HUES64 (cell line): ENCODE results near the gene TANGO6.

Experiments
- H3K27ac ChIP-seq: 2 replicates; pipeline ENCODE4 v1.7.0; 2013; ENCODE audit warnings: low read depth, low read length, inconsistent platforms
- H3K27me3 ChIP-seq: 2 replicates; pipeline ENCODE4 v1.6.1; 2013; ENCODE audit warnings: mild to moderate bottlenecking, low read length; ENCODE audit not compliant: insufficient read depth
- H3K36me3 ChIP-seq: 2 replicates; pipeline ENCODE4 v1.6.1; 2013; ENCODE audit warnings: mild to moderate bottlenecking, low read length; ENCODE audit not compliant: insufficient read depth
- H3K4me1 ChIP-seq: 2 replicates; pipeline ENCODE4 v1.6.1; 2013; ENCODE audit warnings: mild to moderate bottlenecking, low read length, moderate library complexity; ENCODE audit not compliant: insufficient read depth
- H3K4me3 ChIP-seq: 2 replicates; pipeline ENCODE4 v1.5.1; 2013; ENCODE audit warnings: mild to moderate bottlenecking, low read length, moderate library complexity
- H3K9ac ChIP-seq: 2 replicates; pipeline ENCODE4 v1.6.1; 2013; ENCODE audit warnings: mild to moderate bottlenecking, low read depth, low read length
- H3K9me3 ChIP-seq: 2 replicates; pipeline ENCODE4 v1.6.1; 2013; ENCODE audit warnings: low read depth, low read length; ENCODE audit not compliant: insufficient read depth
- WGBS: fragments of 150-250, 120-280 bp; methylation state at CpG from one replicate; pipeline ENCODE4 v1.1.7; 2013; ENCODE audit warnings: missing lambda C conversion rate; 5-methylcytosine and 5-hydroxymethylcytosine counted together

Gene TANGO6

DNA sequence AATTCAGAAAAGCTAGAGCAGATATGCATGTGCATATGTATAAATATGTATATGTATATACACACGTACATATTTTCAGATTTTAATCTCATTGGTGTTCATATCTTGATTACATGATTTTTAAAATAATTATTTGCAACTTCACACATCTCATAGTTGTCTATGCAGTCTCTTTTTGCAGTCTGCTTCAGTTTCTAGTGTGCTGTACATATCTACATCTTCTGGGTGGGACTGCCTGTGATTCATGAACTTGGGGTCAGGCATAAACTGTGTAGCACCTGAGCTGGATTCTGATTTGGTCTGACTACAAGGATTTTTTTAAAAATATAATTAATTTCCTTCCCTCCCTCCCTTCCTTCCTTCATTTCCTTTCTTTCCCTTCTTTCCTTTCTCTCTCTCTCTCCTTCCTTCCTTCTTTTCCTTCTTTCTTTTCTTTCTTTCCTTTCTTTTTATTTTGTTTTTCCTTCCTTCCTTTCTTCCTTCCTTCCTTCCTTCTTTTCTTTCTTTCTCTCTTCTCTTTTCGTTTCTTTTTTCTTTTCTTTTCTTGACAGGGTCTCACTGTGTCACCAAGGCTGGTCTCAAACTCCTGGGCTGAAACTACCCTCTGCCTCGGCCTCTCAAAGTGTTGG lies 96.5 kb downstream of the TANGO6 start:
- Histone ChIP-seq H3K27me3 (no peaks in the 10 kb centered on the region), H3K27ac (no peak overlapping the region), H3K36me3 (no peaks in the 10 kb centered on the region), H3K4me3 (no peak overlapping the region), H3K9me3 (0 out of 2 replicates have a peak, but pooled peaks cover 2% of the 10 kb centered on the region), H3K4me1 (no peaks in the 10 kb centered on the region), H3K9ac (no peak overlapping the region)
- WGBS, result 94% methylated on average over 2 of the region's 3 CpGs

DNA sequence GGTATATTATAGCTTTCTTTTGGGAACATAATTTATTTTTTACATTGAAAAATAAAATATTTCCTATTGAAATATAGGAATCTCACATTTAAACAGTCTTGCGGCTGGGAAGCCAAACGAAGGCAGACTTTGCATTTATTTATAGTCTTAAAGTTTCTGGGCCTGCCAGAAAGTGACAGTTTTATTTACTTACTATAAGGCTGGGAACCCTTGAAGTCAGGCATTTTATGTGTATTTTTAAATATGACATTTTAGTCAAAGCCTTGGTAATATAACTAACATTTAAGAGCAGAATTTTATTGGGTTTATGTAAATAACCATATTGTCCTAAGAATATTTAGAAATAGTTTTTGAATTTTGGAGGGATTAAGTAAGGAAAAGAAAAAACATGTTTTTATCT lies 97.5 kb downstream of the TANGO6 start:
- 93% methylated on average over 2 of the region's 2 CpGs for WGBS
- Histone ChIP-seq H3K9me3 (0 out of 2 replicates have a peak, but pooled peaks cover 2% of the 10 kb centered on the region), H3K9ac (no peak overlapping the region), H3K36me3 (no peaks in the 10 kb centered on the region), H3K4me1 (no peaks in the 10 kb centered on the region), H3K27me3 (no peaks in the 10 kb centered on the region), H3K27ac (no peak overlapping the region), H3K4me3 (no peak overlapping the region)

GRCh38 chr16:68943961-68944360 lies 100.6 kb downstream of the TANGO6 start:
- H3K9me3 ChIP-seq, result 0 out of 2 replicates have a peak, but pooled peaks cover 2% of the 10 kb centered on the region
- no peaks in the 10 kb centered on the region for H3K27me3 ChIP-seq
- H3K9ac ChIP-seq, result no peak overlapping the region
- H3K4me1 ChIP-seq, result no peaks in the 10 kb centered on the region
- no peak overlapping the region for H3K4me3 ChIP-seq
- no peak overlapping the region for H3K27ac ChIP-seq
- no peaks in the 10 kb centered on the region for H3K36me3 ChIP-seq
- WGBS, result 92% methylated on average over 1 of the region's 1 CpG

DNA sequence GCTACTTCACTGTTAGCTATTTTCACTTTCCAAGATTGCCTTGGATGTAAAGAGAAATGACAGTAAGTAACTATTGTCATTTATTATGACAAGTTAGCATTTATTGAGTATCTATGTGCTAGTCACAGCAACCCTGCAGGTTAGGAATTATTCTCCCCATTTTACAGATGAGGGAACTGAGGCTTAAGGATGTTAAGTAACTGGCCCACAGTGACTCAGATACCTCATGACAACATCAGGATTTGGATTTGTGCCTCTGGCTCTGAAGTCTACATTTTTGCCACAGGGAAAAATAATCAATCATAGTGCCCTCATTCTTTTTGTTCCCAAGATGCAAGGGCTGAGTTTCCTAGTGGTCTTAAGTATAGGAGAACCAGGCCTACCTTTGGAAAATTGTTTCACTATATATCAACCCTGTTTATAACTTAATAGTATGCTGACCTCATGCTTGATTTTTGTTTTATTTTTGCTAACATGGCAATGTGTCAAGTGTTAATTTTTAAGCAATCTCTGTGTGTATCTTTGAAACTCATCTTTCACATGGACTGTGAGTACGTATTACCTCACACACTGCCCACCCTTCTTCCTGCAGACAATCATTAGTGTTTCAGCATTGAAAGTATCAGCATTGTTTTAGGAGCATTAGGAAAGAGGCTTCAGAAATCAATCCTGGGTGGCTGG lies 105.0 kb downstream of the TANGO6 start:
- no peaks in the 10 kb centered on the region for H3K36me3 ChIP-seq
- 100% methylated on average over 1 of the region's 1 CpG for WGBS
- no peak overlapping the region for H3K9ac ChIP-seq
- 0 out of 2 replicates have a peak, but pooled peaks cover 1% of the 10 kb centered on the region for H3K9me3 ChIP-seq
- H3K27me3 ChIP-seq, result no peaks in the 10 kb centered on the region
- H3K4me3 ChIP-seq, result no peak overlapping the region
- H3K27ac ChIP-seq, result no peak overlapping the region
- peaks cover 8% of the 10 kb centered on the region; the same call in 1 of the 2 replicates for H3K4me1 ChIP-seq

DNA sequence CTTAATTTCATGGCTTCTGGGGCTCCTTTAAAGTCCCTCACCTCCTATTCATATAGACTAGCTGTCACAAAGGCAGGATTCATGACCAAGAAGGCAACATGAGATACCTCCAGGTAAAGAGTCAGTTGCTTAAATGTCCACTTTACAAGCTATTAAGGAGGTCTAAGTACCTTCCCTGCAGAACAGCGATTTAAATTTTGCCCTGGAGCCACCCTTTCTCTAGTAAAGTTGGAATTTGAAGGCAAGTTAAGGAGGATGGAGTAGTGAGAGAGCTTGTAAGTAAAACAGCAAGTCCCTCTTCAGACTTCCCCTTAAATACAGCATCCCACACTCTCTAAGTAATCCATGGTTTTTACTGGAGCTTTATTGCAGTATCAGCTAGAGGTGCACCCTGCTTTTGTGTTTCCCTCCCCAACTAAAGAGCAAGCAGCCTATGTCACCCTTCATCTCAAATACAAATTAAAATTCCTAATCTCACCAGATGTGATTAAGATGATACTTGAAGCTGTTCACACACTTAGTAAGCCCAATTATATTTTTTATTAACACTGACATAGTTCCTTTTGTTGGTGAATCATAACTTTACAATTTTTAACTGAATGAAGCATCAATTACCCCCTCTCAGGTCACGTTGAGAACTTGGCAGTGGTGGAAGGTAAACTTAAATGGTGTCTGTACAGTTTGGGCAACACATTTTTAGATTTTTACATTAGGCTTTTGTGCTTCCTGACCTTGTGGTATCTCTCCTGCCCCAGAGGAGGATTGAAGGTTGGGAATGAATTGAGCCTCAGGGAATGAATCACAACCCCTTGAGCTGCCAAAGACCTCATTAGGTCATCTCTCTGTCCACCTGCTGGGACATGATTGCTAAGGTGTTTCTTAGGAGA lies 108.9 kb downstream of the TANGO6 start:
- WGBS, result 82% methylated on average over 1 of the region's 2 CpGs
- Histone ChIP-seq H3K36me3 (no peaks in the 10 kb centered on the region), H3K9ac (no peak overlapping the region), H3K27me3 (no peaks in the 10 kb centered on the region), H3K4me3 (no peak overlapping the region), H3K27ac (no peak overlapping the region), H3K9me3 (no peaks in the 10 kb centered on the region), H3K4me1 (peaks cover 13% of the 10 kb centered on the region; the same call in 1 of the 2 replicates)

GRCh38 chr16:68954911-68955635 lies 111.7 kb downstream of the TANGO6 start:
- Histone ChIP-seq H3K4me3 (no peak overlapping the region), H3K27me3 (no peaks in the 10 kb centered on the region), H3K4me1 (peaks cover 13% of the 10 kb centered on the region; the same call in 1 of the 2 replicates), H3K9me3 (no peaks in the 10 kb centered on the region), H3K27ac (no peak overlapping the region), H3K9ac (no peak overlapping the region), H3K36me3 (no peaks in the 10 kb centered on the region)
- WGBS, result 77% methylated on average over 8 of the region's 8 CpGs

- Histone ChIP-seq H3K9ac (no peak overlapping the region), H3K27ac (peak overlapping the region; percentile 14; the same call in 1 of the 2 replicates), H3K4me1 (peaks cover 13% of the 10 kb centered on the region), H3K4me3 (no peak overlapping the region), H3K9me3 (no peaks in the 10 kb centered on the region), H3K27me3 (no peaks in the 10 kb centered on the region), H3K36me3 (no peaks in the 10 kb centered on the region)
- 73% methylated on average over 5 of the region's 5 CpGs for WGBS
These were observed 117.6 kb downstream of the TANGO6 start for GRCh38 chr16:68960910-68961309.

- WGBS, result 99% methylated on average over 4 of the region's 4 CpGs
- Histone ChIP-seq H3K4me3 (no peak overlapping the region), H3K27me3 (no peaks in the 10 kb centered on the region), H3K9me3 (no peaks in the 10 kb centered on the region), H3K4me1 (peaks cover 13% of the 10 kb centered on the region), H3K27ac (no peak overlapping the region), H3K36me3 (no peaks in the 10 kb centered on the region), H3K9ac (no peak overlapping the region)
These were observed 118.6 kb downstream of the TANGO6 start for GRCh38 chr16:68961778-68962402.

DNA sequence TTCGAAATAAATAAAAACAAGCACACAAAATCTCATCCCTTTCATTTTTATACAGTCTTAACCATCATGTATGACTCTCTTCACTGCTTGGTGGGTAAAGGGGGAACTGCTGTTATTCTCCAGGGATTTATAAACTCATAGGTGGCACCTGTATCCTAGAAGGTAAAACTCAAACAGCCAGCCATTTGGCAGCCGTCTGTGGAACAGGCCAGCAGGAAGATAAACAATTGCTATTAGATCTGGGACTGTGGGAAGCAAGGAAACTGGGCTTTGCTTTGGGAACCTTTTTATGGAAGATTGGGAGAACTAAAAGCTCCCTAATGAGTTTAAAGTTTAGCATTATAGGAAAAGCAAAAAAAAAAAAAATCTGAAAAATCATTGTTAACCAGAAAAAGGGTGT lies 126.0 kb downstream of the TANGO6 start:
- no peaks in the 10 kb centered on the region for H3K27me3 ChIP-seq
- no peak overlapping the region for H3K9ac ChIP-seq
- H3K9me3 ChIP-seq, result no peaks in the 10 kb centered on the region
- H3K36me3 ChIP-seq, result no peaks in the 10 kb centered on the region
- no peak overlapping the region for H3K4me3 ChIP-seq
- 98% methylated on average over 2 of the region's 2 CpGs for WGBS
- peaks cover 23% of the 10 kb centered on the region for H3K4me1 ChIP-seq
- H3K27ac ChIP-seq, result no peak overlapping the region

- H3K4me3 ChIP-seq, result peak overlapping the region; percentile 9; the same call in 1 of the 2 replicates
- H3K9me3 ChIP-seq, result no peaks in the 10 kb centered on the region
- peaks cover 23% of the 10 kb centered on the region for H3K4me1 ChIP-seq
- H3K36me3 ChIP-seq, result peaks cover 12% of the 10 kb centered on the region; the same call in 1 of the 2 replicates
- no peak overlapping the region for H3K9ac ChIP-seq
- WGBS, result 63% methylated on average over 1 of the region's 4 CpGs
- peak overlapping the region; percentile 57 for H3K27ac ChIP-seq
- no peaks in the 10 kb centered on the region for H3K27me3 ChIP-seq
These were observed 128.7 kb downstream of the TANGO6 start for GRCh38 chr16:68972013-68972412.
